ENCODE data around the gene DCAF6. TPM values are rescaled to one million over a fixed set of nuclear protein-coding genes. Genes with fewer than 3 reads are reported as not detected.

Gene DCAF6
- total RNA-seq, 1 experiment from 2014 or later = 31.9 TPM

DNA sequence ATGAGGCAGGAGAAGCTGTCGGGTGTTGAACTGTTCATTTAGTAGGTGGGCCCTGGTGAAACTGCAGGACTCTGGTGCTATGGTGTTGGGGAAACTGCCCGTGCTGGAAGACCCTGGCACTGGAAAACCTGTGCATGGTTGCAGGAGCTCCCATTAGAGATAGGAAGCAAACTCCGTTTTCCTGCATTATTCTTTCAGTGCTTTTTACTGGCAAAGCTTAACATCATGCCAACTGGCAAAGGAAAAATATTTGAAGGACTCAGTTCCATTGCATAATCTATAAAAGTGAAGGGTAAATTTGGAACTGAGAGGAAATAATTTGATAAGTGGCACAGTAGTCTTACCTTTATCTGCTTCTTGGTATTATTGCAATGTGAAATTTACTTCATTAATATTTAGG lies 32.1 kb downstream of the DCAF6 start:
- TF ChIP-seq EZH2 (IDR thresholded peaks at IDR 0.05; ENCODE audit: borderline replicate concordance, low read depth, low read length, poor library complexity, severe bottlenecking) (no peak), CTCF (conservative IDR thresholded peaks at IDR 0.05; ENCODE audit: low read depth, low read length) (no peak)
- H3K27me3 ChIP-seq (replicated peaks; ENCODE audit: insufficient read depth, low read depth, low read length, poor library complexity) = no peaks in the 10 kb centered on the region
- no peak overlapping the region for H3K4me3 ChIP-seq (ENCODE audit: low read depth, low read length, poor library complexity, severe bottlenecking)
- H3K27ac ChIP-seq (ENCODE audit: low read depth, low read length, poor library complexity, severe bottlenecking) = no peak overlapping the region
- intact Hi-C loops (cut with micrococcal nuclease; ENCODE audit: unreplicated experiment) = no loop called here
- ChIA-PET POLR2A (ENCODE audit: low non-redundant PET) (no interaction called here), CTCF (no interaction called here)
- no peaks in the 10 kb centered on the region for H3K4me1 ChIP-seq (ENCODE audit: insufficient read depth, low read length, poor library complexity, severe bottlenecking)
- H3K36me3 ChIP-seq (ENCODE audit: insufficient read depth, low read length, poor library complexity, severe bottlenecking) = no peaks in the 10 kb centered on the region
- no TSS peak for BruUV-seq (replicated peaks)
- H3K9me3 ChIP-seq (ENCODE audit: low read depth, low read length, poor library complexity, severe bottlenecking) = no peaks in the 10 kb centered on the region
- no peak for DNase-seq (ENCODE audit: low spot score)

DNA sequence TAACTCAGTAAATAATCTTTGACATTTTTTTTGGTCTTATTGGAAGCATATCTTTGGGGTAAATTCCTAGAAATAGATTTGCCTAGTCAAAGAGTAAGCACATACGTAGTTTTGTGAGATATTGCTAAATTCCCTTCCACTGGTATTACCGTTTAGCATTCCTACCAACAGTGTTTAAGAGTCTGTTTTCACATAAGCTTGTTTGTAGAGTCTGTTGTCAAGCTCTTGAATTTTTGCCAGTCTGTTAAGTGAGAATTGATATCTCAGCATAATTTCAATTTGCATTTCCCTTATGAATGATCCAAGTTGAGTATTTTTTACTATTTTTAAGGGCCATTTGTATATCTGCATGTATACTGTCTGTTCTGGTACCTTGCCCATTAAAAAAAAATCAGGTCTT lies 37.3 kb downstream of the DCAF6 start:
- H3K27me3 ChIP-seq (replicated peaks; ENCODE audit: insufficient read depth, low read depth, low read length, poor library complexity) = no peaks in the 10 kb centered on the region
- CTCF ChIA-PET = no interaction called here
- DNase-seq (ENCODE audit: low spot score) = no peak
- intact Hi-C loops (cut with micrococcal nuclease; ENCODE audit: unreplicated experiment) = no loop called here
- BruUV-seq (replicated peaks) = no TSS peak
- POLR2A ChIA-PET (ENCODE audit: low non-redundant PET) = no interaction called here
- H3K4me1 ChIP-seq (ENCODE audit: insufficient read depth, low read length, poor library complexity, severe bottlenecking) = no peaks in the 10 kb centered on the region
- no peak overlapping the region for H3K4me3 ChIP-seq (ENCODE audit: low read depth, low read length, poor library complexity, severe bottlenecking)
- TF ChIP-seq EZH2 (IDR thresholded peaks at IDR 0.05; ENCODE audit: borderline replicate concordance, low read depth, low read length, poor library complexity, severe bottlenecking) (no peak), CTCF (conservative IDR thresholded peaks at IDR 0.05; ENCODE audit: low read depth, low read length) (no peak)
- H3K36me3 ChIP-seq (ENCODE audit: insufficient read depth, low read length, poor library complexity, severe bottlenecking) = peaks cover 28% of the 10 kb centered on the region
- no peaks in the 10 kb centered on the region for H3K9me3 ChIP-seq (ENCODE audit: low read depth, low read length, poor library complexity, severe bottlenecking)
- no peak overlapping the region for H3K27ac ChIP-seq (ENCODE audit: low read depth, low read length, poor library complexity, severe bottlenecking)

DNA sequence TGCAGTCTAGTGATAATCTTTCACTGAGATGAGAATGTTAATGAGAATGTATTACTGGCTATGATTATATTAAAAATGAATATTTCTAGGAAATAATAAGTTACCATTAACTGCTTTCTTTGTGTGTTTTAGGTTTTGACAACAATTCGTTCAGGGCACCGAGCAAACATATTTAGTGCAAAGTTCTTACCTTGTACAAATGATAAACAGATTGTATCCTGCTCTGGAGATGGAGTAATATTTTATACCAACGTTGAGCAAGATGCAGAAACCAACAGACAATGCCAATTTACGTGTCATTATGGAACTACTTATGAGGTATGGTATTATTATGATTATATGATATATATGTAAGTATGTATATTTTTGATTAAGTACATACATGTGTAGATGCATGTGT lies 38.2 kb downstream of the DCAF6 start:
- H3K36me3 ChIP-seq (ENCODE audit: insufficient read depth, low read length, poor library complexity, severe bottlenecking) = peaks cover 28% of the 10 kb centered on the region
- intact Hi-C loops (cut with micrococcal nuclease; ENCODE audit: unreplicated experiment) = no loop called here
- TF ChIP-seq EZH2 (IDR thresholded peaks at IDR 0.05; ENCODE audit: borderline replicate concordance, low read depth, low read length, poor library complexity, severe bottlenecking) (no peak), CTCF (conservative IDR thresholded peaks at IDR 0.05; ENCODE audit: low read depth, low read length) (no peak)
- CTCF ChIA-PET = no interaction called here
- H3K9me3 ChIP-seq (ENCODE audit: low read depth, low read length, poor library complexity, severe bottlenecking) = no peaks in the 10 kb centered on the region
- POLR2A ChIA-PET (ENCODE audit: low non-redundant PET) = no interaction called here
- no TSS peak for BruUV-seq (replicated peaks)
- H3K4me3 ChIP-seq (ENCODE audit: low read depth, low read length, poor library complexity, severe bottlenecking) = no peak overlapping the region
- no peaks in the 10 kb centered on the region for H3K4me1 ChIP-seq (ENCODE audit: insufficient read depth, low read length, poor library complexity, severe bottlenecking)
- no peak overlapping the region for H3K27ac ChIP-seq (ENCODE audit: low read depth, low read length, poor library complexity, severe bottlenecking)
- DNase-seq (ENCODE audit: low spot score) = no peak
- H3K27me3 ChIP-seq (replicated peaks; ENCODE audit: insufficient read depth, low read depth, low read length, poor library complexity) = no peaks in the 10 kb centered on the region
